A673 (cell line): Measurements from ENCODE around the gene ZBTB16.

Source experiments
- CTCF ChIP-seq: fragments of 300-800, 200-600 bp; sonication (generic); conservative IDR thresholded peaks from 2 replicates; pipeline ENCODE4 v1.5.1; 2017; ENCODE audit warnings: low read depth, mild to moderate bottlenecking, antibody characterized with exemption, low read length, moderate library complexity, mixed read lengths
- EZH2 ChIP-seq: fragments of 200-600 bp; sonication (generic); IDR thresholded peaks from 2 replicates; pipeline ENCODE4 v1.6.1; 2017; ENCODE audit warnings: borderline replicate concordance, low read depth, mild to moderate bottlenecking, mixed read lengths, antibody characterized with exemption, low read length; ENCODE audit not compliant: poor library complexity, severe bottlenecking

- no peak for TF ChIP-seq CTCF
- no peak for TF ChIP-seq EZH2
Observed at GRCh38 chr11:114082415-114082748, 22.9 kb downstream of the ZBTB16 start.
